ENCODE measurements around the gene ANKRD9. TPM values are rescaled to one million over a fixed set of nuclear protein-coding genes. Genes with fewer than 3 reads are reported as not detected.

Gene ANKRD9
- total and polyA plus RNA-seq, 9 of the 15 experiments (the other 6 are each of a cell fraction or from before 2014, with no cell fraction given) = 0.04 to 32.9 (median 5.3) TPM

- CTCF ChIA-PET (ENCODE audit: low intra/inter-chr PET ratio) = no interaction called here
- H3K9ac ChIP-seq (ENCODE audit: insufficient read depth in 1 of 2, low read depth in 2 of 2, low read length in 2 of 2) = no peak overlapping the region
- POLR2A ChIA-PET = interaction anchor here (0.5 to 1.3 kb wide), 3 partner anchors 7 to 278 kb away, joined by 3 to 5 read pairs (median 3); no protein-coding TSS in a partner anchor
- intact Hi-C loops (cut with micrococcal nuclease) (loop anchor here (10.0 kb wide), 1 partner anchor 542 kb away; the partner anchor contains the start of gene DYNC1H1), in situ Hi-C loops (cut with MboI) (loop anchor here (25.0 kb wide), 1 partner anchor 405 kb away; the partner anchor contains the start of gene AMN)
- peaks cover 24 to 78% of the 10 kb centered on the region in 2 experiments for H3K4me1 ChIP-seq (replicated peaks in 1 of 2; ENCODE audit: control insufficient read depth in 2 of 2, insufficient read depth in 2 of 2, low read length in 2 of 2)
- H3K27me3 ChIP-seq (ENCODE audit: control insufficient read depth in 2 of 2, insufficient read depth in 2 of 2, low read length in 2 of 2) = no peaks in the 10 kb centered on the region
- H3K4me3 ChIP-seq = no peak overlapping the region
- no peak for FAIRE-seq
- no peak overlapping the region for H3K27ac ChIP-seq (ENCODE audit: extremely low read depth, low read depth, low read length)
- H3K9me1 ChIP-seq (ENCODE audit: control insufficient read depth, insufficient read depth, low read length) = no peaks in the 10 kb centered on the region
- no peak overlapping the region for H2AFZ ChIP-seq (ENCODE audit: low read depth, low read length)
- no TSS peak for BruUV-seq (replicated peaks)
- H3K79me2 ChIP-seq (ENCODE audit: control insufficient read depth, insufficient read depth, low read length) = peaks cover 15% of the 10 kb centered on the region; the same call in 2 of the 3 replicates
- peak in 1 of 4 experiments; percentile 35 for DNase-seq (ENCODE audit: extremely low read depth in 1 of 4, low spot score in 3 of 4)
- H3K4me2 ChIP-seq (ENCODE audit: insufficient read depth, low read length) = no peak overlapping the region
- no peaks in the 10 kb centered on the region for H3K9me3 ChIP-seq (replicated peaks; ENCODE audit: control insufficient read depth, insufficient read depth, low read depth, low read length)
- TF ChIP-seq ZNF282 (CRISPR knock-in tag; IDR thresholded peaks at IDR 0.05) (no peak), NR2C1 (IDR thresholded peaks at IDR 0.05) (no peak), NR2C1 (tag; IDR thresholded peaks at IDR 0.05) (no peak), ZNF699 (CRISPR knock-in tag; IDR thresholded peaks at IDR 0.05; ENCODE audit: insufficient replicate concordance) (no peak), CBX1 (IDR thresholded peaks at IDR 0.05; ENCODE audit: low read depth) (no peak), ZNF274 (IDR thresholded peaks at IDR 0.05; ENCODE audit: borderline replicate concordance, low read depth, low read length) (no peak)
- 98% methylated on average over 20 of the region's 115 CpGs for WGBS (ENCODE audit: insufficient coverage, low coverage, missing lambda C conversion rate)
- peaks cover 20% of the 10 kb centered on the region; the same call in 2 of the 3 replicates for H3K36me3 ChIP-seq (ENCODE audit: control insufficient read depth, insufficient read depth, low read length)
- no peak for ATAC-seq
- H4K20me1 ChIP-seq (replicated peaks; ENCODE audit: control insufficient read depth, insufficient read depth, low read length) = peaks cover 4% of the 10 kb centered on the region; the same call in 1 of the 2 replicates
Measured at GRCh38 chr14:102507081-102507856, 2.3 kb downstream of the ANKRD9 start.
